GM21825 (cell line): ENCODE data around the gene LSP1.

Experiments used
- ATAC-seq: cut with Tn5 transposase; IDR thresholded peaks from one replicate; pipeline ENCODE4 v1.9.1; 2021; ENCODE audit warnings: mild to moderate bottlenecking, moderate library complexity; ENCODE audit not compliant: unreplicated experiment

Gene LSP1

DNA sequence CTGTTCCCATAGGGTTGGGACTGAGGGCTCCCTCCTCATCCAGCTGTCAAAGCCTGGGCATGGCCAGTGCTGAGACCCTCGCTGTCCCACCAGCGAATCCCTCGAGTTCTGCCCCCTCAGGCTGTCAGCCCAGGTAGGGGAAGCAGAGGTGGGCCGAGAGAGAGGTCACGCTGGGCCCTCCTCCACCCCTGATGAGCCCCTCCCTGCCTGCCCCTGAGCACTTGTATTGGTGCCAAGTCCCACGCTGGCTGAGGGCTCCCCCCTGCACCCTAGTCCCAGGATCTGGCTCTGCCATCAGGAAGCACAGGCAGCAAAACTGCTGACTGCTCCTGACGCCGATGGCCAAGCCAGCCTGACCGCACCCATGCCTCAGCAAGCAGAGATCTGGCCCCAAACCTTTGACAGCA lies 35.5 kb downstream of the LSP1 start:
- no peak for ATAC-seq

DNA sequence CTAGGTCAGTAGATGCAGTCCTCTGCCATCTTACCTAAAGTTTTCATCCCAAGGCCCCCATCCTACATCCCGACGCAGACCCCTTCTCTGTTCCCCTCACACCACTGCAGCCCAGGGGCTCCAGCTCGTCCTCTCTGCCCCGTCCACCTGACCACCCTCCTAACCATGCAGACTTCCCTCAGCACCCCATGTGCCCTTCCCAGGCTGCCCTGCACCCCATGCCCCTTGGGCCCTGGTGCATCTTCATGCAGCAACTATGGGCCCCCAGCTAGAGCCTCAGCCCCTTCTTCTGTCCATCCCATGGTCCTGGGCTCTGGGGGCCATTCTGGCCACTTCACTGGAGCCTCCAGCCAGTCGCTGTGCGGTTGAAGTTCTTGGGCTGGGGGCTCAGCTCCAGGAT lies 35.9 kb downstream of the LSP1 start:
- ATAC-seq = no peak

DNA sequence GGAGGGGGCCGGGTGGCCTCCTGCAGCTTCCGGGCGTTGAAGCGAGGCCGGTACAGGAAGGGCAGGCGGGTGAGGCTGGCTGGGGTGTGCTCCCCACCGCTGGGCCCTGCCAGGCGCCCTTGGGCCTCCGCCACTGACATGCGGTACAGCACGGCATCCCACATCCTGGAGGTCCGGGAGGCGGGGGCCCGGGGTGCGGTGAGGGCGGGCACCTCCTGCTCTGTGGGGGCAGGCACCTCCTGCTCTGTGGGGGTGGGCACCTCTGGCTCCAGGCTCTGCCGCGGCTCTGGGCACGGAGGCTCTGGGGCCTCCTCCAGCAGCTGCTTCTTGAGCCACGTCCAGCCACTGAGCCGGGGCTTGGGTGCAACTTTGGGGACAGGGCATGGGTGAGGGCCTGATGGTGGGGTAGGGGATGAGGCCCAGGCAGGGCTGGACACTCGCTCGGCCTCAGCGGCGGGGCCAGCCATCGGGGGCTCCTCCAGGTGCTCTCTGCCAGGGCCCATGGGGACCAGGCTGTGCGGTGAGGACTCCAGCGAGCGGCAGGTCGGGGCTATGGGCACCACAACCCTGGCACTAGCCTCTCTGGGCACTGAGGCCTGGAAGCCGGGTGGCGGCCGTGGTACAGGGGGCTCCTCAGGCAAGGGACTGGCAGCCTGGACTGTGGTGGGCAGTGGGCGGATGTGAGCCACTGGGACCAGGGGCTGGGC lies 36.5 kb downstream of the LSP1 start:
- ATAC-seq = no peak

DNA sequence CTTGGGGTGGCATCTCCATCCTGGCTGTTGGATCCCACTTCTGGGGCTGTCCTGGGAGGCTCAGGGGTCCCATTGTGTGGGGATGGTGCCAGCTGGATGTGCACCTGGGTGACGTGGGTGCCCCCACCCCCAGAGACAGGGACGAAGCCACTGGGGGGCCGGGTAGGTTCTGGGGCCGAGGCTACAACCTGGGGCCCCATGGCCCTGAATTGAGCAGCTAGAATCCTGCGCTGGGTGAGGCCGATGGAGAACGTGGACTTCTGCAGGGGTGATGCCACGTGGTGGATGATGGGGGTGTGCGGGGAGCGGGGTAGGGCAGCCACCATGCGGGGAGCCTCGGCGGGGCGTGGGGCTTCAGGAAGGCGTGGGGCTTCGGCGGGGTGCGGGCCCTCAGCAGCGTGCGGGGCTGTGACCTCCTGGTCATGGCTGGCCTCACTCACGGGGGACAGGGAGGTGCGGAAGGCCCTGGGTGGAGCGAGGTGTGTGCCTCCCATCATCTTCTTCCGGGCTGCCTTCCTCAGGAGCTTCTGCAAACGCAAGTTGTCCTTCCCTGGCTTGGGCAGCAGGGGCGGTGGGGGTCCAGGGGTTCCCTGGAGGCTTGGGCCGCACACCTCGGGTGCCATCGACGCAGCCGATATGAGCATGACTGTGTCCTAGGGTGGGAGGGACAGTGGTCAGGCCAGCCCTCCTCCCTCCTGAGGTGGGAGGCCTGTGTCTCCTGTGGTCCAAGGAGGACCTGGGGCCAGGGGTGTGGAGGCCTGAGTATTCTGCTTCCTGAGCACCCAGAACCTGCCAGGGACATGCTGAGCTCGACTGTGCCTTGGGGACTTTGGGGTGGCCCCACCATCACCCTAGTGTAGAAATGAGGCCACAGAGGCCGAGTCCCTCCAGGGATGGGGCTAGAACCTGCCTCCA lies 37.3 kb downstream of the LSP1 start:
- no peak for ATAC-seq

DNA sequence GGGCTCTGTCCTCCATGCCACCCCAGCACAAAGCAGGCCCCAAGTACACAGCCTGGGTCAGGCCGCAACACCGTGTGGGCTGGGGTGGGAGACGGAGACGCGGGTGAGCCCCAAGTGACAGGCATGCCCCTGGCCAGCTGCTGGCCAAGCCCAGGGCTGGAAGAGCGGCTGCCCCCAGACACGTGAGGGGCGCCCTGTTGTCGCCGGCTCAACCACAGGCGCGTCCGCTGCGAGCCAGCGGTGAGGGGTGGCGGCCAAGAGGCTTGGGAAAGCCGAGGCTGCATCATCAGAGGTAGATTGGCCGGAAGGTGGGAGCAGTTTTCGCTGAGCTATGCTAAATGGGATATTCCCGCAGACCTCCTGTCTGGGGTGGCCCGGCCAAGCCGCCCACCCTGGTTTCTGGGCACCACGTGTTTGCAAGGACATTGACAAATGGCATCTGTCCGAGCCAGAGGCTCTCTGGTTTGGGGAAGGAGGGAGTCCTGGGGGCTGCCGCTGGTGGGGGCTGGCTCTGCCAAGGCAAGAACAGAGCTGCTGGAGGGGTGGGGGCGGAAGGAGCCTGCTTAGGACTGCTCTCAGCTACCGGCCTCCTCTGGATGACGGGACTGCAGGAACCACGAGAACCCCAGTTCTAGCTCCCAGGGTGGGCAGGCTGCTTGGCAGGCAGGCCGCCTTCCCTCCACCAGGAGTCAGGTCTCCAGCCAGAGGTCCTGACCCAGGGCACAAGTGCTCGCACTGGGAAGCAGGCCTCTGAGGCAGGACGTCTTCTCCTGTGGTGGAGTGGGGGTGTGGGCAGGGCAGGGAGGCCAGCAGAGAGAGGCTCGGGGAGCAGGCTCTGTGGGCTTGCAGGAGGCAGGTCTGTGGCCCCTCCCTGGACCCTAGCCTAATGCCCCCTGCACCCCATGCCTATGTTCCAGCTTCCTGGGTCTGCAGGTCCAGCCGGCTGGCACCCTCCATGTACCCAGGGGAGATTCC lies 38.3 kb downstream of the LSP1 start:
- ATAC-seq = no peak

DNA sequence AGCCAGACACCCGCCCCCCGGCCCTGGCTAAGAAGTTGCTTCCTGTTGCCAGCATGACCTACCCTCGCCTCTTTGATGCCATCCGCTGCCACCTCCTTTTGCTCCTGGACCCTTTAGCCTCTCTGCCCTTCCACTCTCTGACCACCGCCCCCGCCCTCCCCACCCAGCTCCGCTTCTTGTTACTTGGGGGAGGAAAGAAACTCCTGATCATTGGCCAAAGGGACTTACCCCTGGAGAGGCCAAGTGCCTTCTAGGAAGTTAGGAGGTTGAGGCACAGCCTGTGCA lies 38.9 kb downstream of the LSP1 start, which contains the start of gene PRR33:
Gene PRR33, minus strand, starts transcription at position 65 of the 285 bp plus-strand sequence. CDS start 1,311 bp downstream, outside the sequence.
- no peak for ATAC-seq

DNA sequence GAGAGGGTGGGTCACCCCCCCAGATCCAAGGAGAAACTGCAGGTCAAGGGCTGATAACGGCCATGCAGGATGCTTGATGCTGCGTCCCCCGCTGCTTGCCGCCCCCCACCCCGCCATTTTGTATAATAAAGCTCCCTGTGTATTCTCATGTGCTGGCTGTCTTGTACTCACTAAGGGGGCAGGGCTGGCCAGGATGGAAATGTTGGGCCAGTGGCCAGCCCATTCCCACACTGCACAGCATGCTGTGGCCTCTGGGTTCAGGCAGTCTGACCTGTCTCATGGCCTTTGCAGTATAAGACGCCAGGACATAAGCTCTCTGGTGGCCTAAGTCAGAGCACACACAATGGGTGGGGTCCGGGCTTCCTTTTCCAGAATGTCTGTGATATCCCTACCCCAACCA lies 39.2 kb downstream of the LSP1 start:
- no peak for ATAC-seq

DNA sequence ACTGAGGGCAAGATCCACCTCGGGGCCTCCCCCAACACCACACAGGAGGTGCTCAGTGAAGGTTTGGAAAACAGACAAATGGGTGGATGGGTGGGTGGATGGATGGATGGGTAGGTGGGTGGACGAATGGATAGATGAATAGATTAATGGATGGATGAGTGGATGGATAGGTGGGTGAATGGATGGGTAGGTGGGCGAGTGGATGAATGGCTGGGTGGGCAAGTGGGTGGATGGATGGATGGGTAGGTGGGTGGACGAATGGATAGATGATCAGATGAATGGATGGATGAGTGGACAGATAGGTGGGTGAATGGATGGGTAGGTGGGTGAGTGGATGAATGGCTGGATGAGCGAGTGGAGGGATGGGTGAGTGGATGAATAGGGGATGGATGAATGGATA lies 39.7 kb downstream of the LSP1 start:
- ATAC-seq = no peak

DNA sequence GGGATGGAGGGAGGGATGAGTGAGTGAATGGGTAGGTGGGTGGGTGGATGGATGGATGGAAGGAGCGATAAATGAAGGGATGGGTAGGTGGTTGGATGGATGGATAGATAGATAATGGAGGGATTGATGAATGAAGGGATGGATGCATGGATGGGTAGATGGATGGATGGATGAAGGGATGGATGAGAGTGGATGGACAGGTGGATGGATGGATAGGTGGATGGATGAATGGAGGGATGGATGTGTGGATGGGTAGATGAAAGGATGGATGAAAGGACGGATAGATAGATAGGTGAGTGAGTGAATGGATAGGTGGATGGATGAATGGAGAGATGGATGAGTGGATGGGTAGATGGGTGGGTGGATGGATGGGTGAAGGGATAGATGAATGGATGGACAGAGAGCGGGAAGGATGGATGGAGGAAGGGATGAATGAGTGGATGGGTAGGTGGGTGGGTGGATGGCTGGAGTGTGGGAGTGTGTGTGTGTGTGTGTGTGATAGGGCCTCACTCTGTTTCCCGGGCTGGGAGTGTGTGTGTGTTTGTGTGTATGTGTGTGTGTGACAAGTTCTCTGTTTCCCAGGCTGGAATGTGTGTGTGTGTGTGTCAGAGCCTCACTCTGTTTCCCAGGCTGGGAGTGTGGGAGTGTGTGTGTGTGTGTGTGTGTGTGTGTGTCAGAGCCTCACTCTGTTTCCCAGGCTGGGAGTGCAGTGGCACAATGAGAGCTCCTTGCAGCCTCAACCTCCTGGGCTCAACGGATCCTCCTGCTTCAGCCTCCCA lies 40.9 kb downstream of the LSP1 start:
- no peak for ATAC-seq

DNA sequence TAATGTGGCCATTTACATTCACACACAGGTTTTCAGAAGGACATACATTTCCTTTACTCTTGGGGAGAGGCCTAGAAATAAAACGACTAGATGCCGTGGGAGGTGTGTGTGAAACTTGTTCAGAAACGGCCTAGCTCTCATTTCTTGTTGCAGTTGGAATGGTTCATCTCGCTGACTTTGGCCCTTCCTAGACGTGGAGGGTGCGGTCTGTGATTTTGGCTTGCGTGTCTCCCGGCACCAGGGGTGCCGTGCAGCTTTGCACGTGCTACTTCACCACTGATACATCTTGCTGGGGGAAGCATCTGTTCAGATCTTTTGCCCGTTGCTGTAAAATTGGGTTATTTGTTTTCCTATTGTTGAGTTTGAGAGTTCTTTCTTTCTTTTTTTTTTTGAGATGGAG lies 41.9 kb downstream of the LSP1 start:
- no peak for ATAC-seq

DNA sequence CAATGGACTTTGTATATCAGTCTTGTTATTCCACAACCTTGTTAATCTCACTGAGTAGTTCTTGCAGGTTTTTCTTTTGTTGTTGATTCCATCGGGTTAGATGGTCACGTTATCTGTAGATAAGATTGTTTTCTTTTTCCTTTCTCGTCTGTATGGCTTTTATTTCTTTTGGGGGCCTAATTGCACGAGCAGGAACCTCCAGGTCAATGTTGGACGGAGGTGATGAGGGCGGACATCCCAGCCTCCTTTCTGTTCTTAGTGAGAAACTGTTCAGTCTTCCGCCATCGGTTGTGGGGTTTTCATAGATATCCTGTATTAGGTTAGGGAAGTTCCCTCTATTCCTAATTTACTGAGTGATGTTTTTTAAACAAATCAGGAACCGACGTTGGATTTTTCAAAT lies 43.6 kb downstream of the LSP1 start:
- no peak for ATAC-seq

DNA sequence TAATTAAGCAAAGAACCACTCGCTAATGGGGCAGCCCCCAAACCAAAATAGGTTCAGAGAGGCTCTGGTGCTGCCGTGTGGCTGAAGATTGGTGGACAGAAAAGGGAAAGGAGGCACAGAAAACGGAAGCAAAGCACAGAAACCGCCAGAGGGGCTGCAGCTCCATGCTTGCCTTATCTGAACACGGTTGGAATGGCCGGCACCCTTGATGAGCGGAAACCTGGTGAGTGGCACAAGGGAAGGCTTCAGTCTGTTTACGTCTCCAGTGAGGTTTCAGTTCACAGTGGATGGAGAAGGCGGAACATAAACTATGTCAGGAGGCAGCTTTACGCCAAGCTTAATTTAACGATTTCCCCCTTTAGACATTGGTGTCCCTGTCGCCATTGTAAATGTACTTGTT lies 44.0 kb downstream of the LSP1 start:
- ATAC-seq = no peak

DNA sequence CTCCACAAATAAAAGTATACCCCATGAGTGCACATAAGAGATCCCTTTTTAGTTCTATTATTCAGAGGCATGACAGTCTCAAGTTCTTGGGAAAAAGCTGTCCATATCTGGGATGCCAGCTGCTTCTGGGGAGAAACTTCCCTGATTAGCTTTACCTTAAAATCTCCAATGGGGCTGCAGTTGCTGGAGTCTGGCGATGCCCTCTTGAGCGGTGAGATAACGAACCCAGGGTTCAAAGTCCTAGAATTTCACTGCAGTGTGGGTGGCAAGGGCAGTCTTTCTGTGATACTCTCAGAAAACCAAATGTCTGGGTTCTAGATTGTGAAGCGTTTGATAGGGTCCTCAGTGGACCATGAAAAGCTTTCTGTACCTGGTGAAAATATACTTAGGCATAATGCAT lies 46.2 kb downstream of the LSP1 start:
- ATAC-seq = no peak

DNA sequence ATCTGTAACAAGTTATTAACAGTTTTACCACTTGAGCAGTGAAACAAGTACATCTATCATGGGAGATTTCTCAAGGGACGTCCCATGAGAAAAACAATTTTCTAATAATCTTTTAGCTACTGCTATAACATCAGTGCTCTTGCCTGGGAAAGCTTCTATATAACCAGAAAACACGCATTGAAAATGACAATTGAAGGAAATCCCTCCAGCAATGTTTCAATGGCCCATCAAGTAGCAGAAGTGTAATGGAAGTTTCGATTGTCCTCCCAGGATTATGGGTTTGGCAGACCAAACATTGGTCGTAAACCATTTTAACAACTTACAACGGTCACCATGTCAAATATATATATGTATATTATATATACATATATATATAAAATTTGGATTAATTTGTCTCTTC lies 46.8 kb downstream of the LSP1 start:
- no peak for ATAC-seq

DNA sequence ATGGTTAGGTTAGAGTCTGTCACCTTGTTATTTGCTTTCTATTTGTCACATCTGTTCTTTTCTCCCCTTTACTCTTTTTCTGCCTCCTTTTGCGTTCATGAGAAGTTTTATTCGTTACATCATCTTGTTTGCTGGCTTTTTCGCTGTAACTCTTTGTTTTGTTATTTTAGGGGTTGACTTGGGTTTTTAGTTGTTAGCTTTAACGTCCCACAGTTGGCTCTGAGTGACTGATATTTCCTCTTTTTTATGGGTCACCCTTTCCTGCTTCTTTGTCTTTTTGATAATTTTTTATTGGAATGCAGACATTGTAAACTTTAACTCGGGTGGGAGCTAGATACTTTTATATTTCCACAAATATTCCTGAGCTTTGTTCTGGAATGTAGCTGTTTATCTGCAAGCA lies 53.3 kb downstream of the LSP1 start:
- ATAC-seq = no peak

DNA sequence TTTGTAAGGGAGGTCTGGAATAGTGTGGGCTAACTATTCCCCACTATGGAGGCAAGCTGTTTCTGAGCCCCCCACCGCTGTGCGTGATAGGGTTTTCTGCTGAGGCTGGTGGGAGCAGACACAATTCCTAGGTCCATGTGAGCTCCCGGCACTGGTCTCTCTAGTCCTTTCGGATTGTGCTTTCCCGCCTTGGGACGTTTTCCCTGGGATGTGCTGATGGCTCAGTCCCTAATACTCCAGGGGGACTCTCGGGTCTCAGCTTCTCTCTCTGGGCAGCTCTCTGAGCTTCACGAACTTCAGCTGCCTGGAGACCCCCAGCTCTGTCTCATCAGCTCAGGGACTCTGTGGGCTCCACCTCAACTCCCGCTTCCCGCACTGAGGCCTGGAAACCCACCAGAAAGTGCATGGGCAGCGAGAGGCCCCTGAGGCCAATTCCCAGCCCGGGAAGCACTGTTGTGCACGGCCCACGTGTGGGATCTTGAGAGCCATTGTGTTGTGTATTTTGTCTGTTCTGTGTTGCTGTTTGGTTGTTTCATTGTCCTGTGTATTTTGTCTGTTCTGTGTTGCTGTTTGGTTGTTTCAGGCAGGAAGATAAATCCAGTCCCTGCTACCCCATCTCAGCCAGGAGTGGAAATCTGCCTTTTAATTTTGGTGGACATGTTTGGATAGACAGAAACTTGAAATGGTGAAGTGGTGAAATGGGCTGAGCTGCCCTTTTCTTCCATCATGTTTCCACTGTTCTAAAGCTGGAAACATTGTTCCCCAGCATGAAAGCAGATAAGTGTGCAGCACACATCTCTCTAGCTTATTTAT lies 53.9 kb downstream of the LSP1 start:
- ATAC-seq = no peak

DNA sequence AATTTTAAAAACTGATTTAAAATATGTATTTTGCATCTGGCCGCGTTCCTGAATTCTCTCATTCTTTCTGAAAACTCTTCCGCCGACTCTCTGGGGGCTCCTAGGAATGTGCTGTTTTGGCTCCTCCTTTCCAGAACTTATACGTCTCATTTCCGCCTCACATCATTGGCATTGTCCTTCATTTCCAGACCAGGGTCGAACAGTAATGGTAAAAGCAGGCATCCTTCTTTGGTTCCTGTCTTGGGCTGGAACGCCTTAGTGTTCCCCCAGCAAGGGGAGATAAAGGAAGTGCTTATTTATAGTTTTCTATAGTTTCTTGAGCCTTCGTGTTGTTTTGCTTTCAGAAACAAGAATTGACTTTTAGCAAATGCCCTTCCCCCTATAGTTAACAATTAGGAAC lies 55.7 kb downstream of the LSP1 start:
- no peak for ATAC-seq

DNA sequence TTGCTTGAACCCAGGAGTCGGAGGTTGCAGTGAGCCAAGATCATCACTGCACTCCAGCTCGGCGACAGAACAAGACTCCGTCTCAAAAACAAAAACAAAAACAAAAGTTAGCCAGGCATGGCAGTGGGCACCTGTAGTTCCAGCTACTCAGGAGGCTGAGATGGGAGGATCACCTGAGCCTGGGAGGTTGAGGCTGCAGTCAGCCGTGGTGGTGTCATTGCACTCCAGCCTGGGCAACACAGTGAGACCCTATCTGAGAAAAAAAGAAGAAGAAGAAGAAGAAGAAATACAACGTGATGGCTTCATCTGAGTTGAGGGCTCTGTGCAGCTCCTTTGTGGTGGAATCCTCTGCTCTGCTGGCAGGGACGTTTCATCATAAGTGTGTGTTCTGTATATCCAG lies 56.6 kb downstream of the LSP1 start:
- no peak for ATAC-seq

DNA sequence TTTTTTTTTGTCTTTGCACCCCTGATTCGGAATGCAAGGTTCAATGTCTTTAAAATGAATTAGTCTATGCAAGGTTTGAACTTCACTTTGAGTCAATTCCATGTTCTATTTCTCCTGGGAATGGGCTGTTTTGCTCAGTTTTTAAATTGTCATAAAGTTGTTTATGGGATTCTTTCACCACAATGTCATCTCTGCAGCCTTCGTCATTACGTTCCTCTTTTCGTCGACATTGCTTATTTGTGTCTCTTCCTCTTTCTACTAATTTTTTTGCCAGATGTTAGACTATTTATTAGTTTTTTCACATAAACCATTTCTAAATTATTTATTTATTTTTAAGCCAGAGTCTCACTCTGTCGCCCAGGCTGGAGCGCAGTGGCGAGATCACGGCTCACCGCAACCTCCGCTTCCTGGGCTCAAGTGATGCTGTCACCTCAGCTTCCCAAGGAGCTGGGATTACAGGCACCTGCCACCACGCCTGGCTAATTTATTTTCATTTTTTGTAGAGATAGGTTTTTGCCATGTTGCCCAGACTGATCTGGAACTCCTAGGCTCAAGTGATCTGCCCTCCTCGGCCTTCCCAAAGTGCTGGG lies 59.5 kb downstream of the LSP1 start:
- no peak for ATAC-seq
